Coronary artery (tissue), 2 donors: ENCODE data around the gene XPO5.

Experiments used
- DNase-seq: peaks from one replicate; pipeline ENCODE4 v3.0.0-alpha.2; 2017; ENCODE audit warnings: low spot score
- H3K27ac ChIP-seq, 2 donors: fragments of 200-600 bp; sonication (generic); one replicate each; pipeline ENCODE4 v1.5.1; 2016 to 2019
- H3K4me3 ChIP-seq: fragments of 200-600 bp; sonication (generic); 2 replicates; pipeline ENCODE4 v1.5.1; 2016; ENCODE audit warnings: mild to moderate bottlenecking, moderate library complexity
- TF ChIP-seq, protein P1 (sequence below): fragments of 200-600 bp; sonication (generic); IDR thresholded peaks from one replicate; pipeline ENCODE4 v1.5.1; 2019; ENCODE audit warnings: antibody characterized with exemption

XPO5 gene

DNA sequence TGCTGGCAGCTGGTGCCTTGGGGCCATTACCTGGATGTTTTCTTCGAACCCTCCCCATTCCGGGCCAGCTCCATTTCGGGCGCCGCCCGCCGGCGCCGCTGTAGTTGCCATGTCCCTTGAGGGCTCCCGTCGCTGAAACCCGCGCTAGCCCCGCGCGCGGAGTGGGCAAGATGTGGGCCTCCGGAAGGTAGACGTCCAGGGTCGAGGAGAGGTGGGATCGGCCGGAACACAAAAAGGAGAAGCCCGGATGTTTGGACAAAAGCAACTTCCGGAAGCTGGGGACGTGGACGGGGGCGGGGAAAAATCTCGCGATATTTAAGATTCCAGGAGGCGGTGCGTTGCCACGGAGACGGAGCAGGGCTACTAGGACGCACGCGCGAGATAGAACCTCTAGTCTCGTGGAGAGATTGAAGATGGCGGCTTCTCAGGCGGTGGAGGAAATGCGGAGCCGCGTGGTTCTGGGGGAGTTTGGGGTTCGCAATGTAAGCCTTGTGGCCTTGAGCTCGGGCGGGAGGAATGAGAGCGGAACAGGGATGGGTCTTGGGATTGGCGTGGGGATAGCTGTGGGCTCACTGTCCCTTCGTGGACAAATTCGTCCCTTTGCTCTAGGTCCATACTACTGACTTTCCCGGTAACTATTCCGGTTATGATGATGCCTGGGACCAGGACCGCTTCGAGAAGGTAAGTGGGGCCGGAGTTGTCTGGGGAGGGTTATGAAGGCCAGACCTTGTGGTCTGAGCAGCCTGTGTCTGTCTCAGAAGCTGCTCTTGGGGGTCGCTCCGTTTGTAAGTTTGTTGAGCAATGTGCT lies 58.9 kb downstream of the XPO5 start, which contains the start of the genes POLR1C and YIPF3:
POLR1C (plus strand) TSS at position 393 of the 808 bp plus-strand sequence; CDS start at position 414, 21 bp downstream.
YIPF3 (minus strand) TSS at position 230 of the 808 bp plus-strand sequence; CDS start at position 111, 119 bp downstream.
- Histone ChIP-seq H3K4me3 (peak within 1 kb of the TSS; percentile 97), H3K27ac (peak within 1 kb of the TSS; percentile 82 to 88)
- DNase-seq = peak; percentile 98
- TF ChIP-seq, protein P1, sequence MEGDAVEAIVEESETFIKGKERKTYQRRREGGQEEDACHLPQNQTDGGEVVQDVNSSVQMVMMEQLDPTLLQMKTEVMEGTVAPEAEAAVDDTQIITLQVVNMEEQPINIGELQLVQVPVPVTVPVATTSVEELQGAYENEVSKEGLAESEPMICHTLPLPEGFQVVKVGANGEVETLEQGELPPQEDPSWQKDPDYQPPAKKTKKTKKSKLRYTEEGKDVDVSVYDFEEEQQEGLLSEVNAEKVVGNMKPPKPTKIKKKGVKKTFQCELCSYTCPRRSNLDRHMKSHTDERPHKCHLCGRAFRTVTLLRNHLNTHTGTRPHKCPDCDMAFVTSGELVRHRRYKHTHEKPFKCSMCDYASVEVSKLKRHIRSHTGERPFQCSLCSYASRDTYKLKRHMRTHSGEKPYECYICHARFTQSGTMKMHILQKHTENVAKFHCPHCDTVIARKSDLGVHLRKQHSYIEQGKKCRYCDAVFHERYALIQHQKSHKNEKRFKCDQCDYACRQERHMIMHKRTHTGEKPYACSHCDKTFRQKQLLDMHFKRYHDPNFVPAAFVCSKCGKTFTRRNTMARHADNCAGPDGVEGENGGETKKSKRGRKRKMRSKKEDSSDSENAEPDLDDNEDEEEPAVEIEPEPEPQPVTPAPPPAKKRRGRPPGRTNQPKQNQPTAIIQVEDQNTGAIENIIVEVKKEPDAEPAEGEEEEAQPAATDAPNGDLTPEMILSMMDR = no peak

DNA sequence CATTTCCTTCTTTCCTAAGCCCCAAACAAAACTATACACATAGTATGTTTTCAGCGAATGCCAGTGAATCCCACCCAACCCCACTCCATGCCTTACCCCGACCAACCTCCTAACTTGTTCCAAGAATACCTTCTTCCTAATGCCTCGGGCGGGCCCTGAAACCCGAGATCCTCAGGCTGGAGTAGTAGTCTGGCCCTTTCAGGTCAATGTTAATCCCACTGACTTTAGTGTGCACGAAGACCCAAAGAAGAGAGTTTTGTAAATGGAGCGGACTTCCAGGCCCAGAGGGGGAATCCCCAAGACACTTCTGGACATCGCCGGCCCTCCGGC lies 59.5 kb downstream of the XPO5 start:
- H3K27ac ChIP-seq = peak overlapping the region; percentile 82 to 88
- TF ChIP-seq, protein P1 = no peak
- peak overlapping the region; percentile 97 for H3K4me3 ChIP-seq
- DNase-seq = no peak

DNA sequence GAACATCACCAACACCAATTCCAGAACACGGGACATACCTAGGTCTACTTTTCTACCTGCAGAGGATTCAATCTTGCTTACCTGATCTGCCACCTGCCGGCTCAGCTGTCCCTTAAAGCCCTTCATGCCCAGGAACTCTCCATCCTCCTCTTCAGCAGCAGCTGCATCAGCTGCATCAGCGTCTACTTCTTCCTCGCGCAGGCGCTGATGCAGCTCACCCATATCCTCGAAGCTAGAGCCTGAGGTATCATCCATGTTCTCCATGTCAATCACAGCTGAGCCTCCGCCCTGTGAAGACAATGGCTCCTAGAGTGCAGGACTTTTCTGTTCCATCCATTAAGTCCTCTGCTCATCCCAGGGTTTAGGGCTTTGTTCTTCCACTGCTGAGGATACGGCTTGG lies 60.0 kb downstream of the XPO5 start:
- Histone ChIP-seq H3K4me3 (peak overlapping the region; percentile 97), H3K27ac (peak overlapping the region; percentile 82 to 88)
- TF ChIP-seq, protein P1 = no peak
- DNase-seq = no peak

DNA sequence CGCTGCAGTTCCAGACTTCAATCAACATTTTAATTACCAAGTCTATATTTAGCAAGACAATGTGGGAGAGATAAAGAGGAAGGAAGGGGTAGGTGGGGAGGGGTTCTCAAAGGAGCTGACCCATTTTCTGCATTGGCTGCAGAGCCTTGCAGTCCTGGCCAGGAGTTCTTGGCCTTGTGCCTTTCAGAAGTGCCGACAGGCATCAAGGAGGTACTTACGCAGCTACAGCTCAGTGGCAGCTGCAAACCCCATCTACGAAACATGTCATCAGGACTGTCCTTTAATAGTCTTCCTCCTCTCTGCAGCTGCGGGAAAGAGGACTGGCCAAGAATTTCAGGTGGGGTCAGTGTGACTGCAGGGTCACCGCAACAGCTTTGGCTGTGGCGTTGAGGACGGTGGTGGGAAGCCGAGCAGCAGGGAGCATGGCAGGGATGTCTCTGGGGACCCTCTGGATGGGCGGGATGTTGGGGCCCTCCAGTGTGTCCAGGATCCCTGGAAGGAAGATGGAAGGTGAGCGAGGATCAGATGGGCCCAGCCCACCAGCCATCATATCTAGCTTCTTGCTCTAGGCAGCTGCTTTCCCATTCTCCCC lies 63.9 kb downstream of the XPO5 start:
- TF ChIP-seq, protein P1 = no peak

DNA sequence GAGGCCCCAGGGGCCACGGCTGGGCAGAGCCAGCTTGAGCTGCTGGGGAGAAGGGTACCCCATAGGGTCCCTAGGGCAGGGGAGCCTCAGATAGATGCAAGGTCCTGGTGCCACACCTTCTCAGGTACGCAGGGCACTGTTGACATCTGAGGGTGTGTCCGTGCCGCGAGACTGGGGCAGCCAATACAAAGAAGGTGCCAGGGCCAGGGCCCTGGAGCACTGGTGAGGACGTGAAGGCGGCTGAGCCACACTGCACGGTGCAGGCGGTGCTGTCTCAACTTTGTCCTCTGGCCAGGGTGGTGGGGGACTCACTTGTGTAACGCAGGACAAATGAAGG lies 65.0 kb downstream of the XPO5 start:
- no peak for DNase-seq
- peak overlapping the region; percentile 97 for H3K4me3 ChIP-seq
- TF ChIP-seq, protein P1 = no peak
- H3K27ac ChIP-seq = peak overlapping the region; percentile 39 to 77

More for the DNA sequence above, 63.9 kb downstream of the XPO5 start:
- no peak overlapping the region for H3K27ac ChIP-seq
- DNase-seq = no peak
- no peak overlapping the region for H3K4me3 ChIP-seq

DNA sequence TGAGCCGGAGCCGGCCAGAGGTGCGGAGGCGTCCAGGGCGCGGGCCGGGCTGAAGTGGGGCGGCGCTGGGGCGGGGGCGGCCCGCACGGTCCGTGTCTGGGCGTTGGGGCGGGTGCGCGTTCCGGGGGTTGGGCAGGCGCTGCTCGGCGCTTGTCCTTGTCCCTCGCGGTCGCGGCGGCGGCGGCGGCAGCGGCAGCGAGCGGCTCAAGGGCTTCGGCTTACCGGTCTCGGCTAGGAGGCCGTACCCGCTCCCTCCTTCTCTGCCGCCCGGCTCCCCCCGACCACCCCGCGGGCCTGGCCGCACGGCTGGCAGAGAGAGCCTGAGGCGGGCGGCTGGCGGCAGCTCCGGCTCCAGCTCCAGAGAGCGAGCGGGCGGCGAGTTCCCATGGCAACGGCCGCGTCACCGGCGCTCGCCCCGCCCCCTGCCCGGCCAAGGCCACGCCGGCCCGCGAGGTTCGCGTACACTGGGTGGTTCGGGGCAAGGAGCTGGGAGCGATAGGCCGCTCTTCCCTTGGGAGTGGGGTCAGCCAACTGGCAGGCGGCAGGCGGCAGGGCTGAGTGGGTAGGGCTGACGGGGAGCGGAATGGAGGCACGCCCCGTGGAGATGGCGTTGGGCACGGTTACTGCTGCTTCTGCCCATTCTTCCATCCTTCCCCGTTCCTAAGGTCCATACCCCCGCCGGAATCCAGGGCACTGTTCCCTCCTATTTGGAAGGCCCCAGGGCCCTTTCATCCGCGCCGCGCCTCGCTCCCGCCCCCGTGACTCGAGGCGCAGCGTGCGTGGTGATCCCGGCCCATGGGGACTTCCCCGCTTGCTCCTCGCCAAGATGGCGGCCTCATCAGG lies 65.6 kb downstream of the XPO5 start, which contains the start of gene LRRC73:
LRRC73 (minus strand) TSS at position 363 of the 843 bp plus-strand sequence. CDS start 561 bp downstream, outside the sequence.
- H3K27ac ChIP-seq = peak within 1 kb of the TSS; percentile 39 to 77
- peak within 1 kb of the TSS; percentile 97 for H3K4me3 ChIP-seq
- peak; percentile 93 for DNase-seq
- TF ChIP-seq, protein P1 = no peak
